Right lobe of liver (tissue), 6 donors: ENCODE data around the gene LPCAT1. TPM values are rescaled to one million over a fixed set of nuclear protein-coding genes. Genes with fewer than 3 reads are reported as not detected.

ENCODE experiments used
- ATAC-seq, 4 donors: fragments of 200-7000 bp; cut with Tn5 transposase; one replicate each; pipeline ENCODE4 v1.9.1; 2020; ENCODE audit warnings: mild to moderate bottlenecking in 4 of 4, moderate library complexity in 4 of 4
- DNase-seq, 3 donors: peaks; one replicate each; pipeline ENCODE4 v3.0.0-alpha.2; 2020
- H3K27ac ChIP-seq, 3 donors: fragments of 200-600 bp; one replicate each; pipeline ENCODE4 v1.8.0; 2022
- H3K27me3 ChIP-seq, 2 donors: fragments of 200-600 bp; one replicate each; pipeline ENCODE4 v1.8.0; 2022
- H3K36me3 ChIP-seq, 4 donors: fragments of 200-600 bp; sonication (generic) in 1 of 4; one replicate each; pipeline versions ENCODE4 v1.5.1 to v1.8.0; 2017 to 2022; ENCODE audit warnings: control low read depth in 1 of 4
- H3K4me1 ChIP-seq, 4 donors: fragments of 200-600 bp; sonication (generic) in 1 of 4; one replicate each; pipeline versions ENCODE4 v1.5.1 to v1.8.0; 2017 to 2022; ENCODE audit warnings: control low read depth in 1 of 4
- H3K4me3 ChIP-seq, 3 donors: fragments of 200-600 bp; one replicate each; pipeline ENCODE4 v1.8.0; 2022
- H3K9me3 ChIP-seq, 4 donors: fragments of 200-600 bp; sonication (generic) in 1 of 4; one replicate each; pipeline versions ENCODE4 v1.5.1 to v1.8.0; 2017 to 2022; ENCODE audit warnings: control low read depth in 1 of 4
- POLR2A ChIP-seq: fragments of 450-650 bp; IDR thresholded peaks from one replicate; pipeline ENCODE4 v1.6.1; 2017; ENCODE audit warnings: antibody characterized with exemption, mild to moderate bottlenecking
- WGBS: methylation state at CpG from one replicate; pipeline ENCODE4 v1.1.6; 2018; ENCODE audit warnings: low coverage, low lambda C conversion rate; ENCODE audit not compliant: insufficient coverage; ENCODE audit errors: missing lambda C conversion rate; 5-methylcytosine and 5-hydroxymethylcytosine counted together
- intact Hi-C, 2 donors: fragments of 100-400 bp; cut with DNase I; formaldehyde crosslinking; loops; one replicate each; pipeline versions ENCODE4 v1.11.2 to v1.14.1; 2022
- total RNA-seq, 6 experiments: library from RNA; depleted of rRNA in 2 of 6; stranded (reverse); fragments of >200 nt in 2 of 6; fragmentation: NEBNext Ultra II Directional in 3 of 6; extraction: Animal tissue kit (Norgen Biotek cat#: 25700) in 3 of 6; gene quantifications; one replicate each; pipeline versions ENCODE4 v1.1.0 to v1.2.4, GENCODE V29; 2016 to 2023
- TF ChIP-seq, protein P1 (sequence below), 4 donors: fragments of 200-600 bp in 3 of 4; fragments of 450-650 bp in 1 of 4; IDR thresholded peaks; one replicate each; pipeline versions ENCODE4 v1.5.1 to v1.8.0; 2016 to 2022; ENCODE audit warnings: antibody characterized with exemption in 4 of 4, mild to moderate bottlenecking in 2 of 4
- donor health status: DM: no; HTN: yes; CAD: no.
- donor health status: DM: no; HTN: no; CAD: no.
- donor health status: DM: no; HTN: no; CAD: no.
- donor health status: DM: no; HTN: yes; CAD: no.
- donor health status: DM: no; HTN: yes; CAD: no.

LPCAT1 gene
- total RNA-seq, 6 experiments from 2014 or later, result 6.9 to 38.6 (median 13.1) TPM

DNA sequence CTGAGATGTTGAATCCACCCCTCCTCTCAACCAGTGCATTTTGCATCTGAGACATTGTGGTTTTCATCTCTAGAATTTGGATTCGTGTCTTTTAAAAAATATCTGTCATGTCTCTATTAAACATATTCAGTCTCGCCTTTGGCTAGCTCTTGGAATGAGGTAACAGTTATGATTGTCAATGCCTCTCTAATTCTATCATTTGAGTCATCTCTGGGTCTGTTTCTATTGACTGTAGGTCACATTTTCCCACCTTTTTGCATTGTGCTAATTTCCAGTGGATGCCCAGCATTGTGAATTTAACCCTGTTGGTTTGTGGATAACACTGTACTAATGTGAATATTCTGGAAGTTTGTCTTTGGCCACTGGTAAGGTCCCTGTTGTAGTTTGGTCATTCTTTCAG, 70.1 kb downstream of the LPCAT1 start:
- no peak for TF ChIP-seq POLR2A
- TF ChIP-seq, protein P1, sequence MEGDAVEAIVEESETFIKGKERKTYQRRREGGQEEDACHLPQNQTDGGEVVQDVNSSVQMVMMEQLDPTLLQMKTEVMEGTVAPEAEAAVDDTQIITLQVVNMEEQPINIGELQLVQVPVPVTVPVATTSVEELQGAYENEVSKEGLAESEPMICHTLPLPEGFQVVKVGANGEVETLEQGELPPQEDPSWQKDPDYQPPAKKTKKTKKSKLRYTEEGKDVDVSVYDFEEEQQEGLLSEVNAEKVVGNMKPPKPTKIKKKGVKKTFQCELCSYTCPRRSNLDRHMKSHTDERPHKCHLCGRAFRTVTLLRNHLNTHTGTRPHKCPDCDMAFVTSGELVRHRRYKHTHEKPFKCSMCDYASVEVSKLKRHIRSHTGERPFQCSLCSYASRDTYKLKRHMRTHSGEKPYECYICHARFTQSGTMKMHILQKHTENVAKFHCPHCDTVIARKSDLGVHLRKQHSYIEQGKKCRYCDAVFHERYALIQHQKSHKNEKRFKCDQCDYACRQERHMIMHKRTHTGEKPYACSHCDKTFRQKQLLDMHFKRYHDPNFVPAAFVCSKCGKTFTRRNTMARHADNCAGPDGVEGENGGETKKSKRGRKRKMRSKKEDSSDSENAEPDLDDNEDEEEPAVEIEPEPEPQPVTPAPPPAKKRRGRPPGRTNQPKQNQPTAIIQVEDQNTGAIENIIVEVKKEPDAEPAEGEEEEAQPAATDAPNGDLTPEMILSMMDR (IDR thresholded peaks at IDR 0.05), result no peak
- H3K36me3 ChIP-seq, result no peaks in the 10 kb centered on the region
- ATAC-seq (no peak), DNase-seq (no peak)
- 38% methylated on average over 1 of the region's 2 CpGs for WGBS
- no peaks in the 10 kb centered on the region for H3K27me3 ChIP-seq
- H3K27ac ChIP-seq, result no peak overlapping the region
- H3K9me3 ChIP-seq, result no peaks in the 10 kb centered on the region
- intact Hi-C loops, result no loop called here
- no peaks in the 10 kb centered on the region for H3K4me1 ChIP-seq
- no peak overlapping the region for H3K4me3 ChIP-seq

DNA sequence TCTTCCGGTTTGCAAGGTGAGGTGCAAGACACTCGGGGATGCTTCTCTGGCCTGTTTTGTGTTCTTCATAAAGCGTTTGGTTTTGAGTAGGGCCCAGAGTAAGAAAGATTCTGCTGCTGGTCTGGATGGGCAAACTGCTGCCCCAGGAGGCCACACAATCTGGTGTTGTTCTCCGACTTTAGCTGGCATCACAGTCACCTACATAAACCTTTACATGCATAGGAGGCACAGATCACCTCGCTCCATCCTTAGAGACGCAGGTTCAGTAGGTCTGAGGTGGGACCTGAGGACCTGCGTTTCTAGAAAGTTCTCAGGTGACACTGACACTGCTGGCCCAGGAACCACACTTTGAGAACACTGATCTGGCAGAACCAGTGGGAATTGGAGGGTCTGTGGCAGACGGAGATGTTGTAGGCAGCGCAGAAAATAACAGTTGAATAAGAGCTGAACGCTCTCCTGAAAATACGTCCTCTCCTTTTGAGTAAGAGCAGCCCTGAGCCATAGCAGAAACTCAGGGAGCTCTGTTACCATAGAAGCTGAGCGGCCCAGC, 74.6 kb downstream of the LPCAT1 start:
- H3K4me3 ChIP-seq, result no peak overlapping the region
- TF ChIP-seq, protein P1 (IDR thresholded peaks at IDR 0.05), result no peak
- TF ChIP-seq POLR2A, result no peak
- H3K27me3 ChIP-seq, result peaks cover 10 to 16% of the 10 kb centered on the region in 2 donors
- H3K4me1 ChIP-seq, result peaks cover 0 to 9% (median 0%) of the 10 kb centered on the region in 4 donors
- no peak for ATAC-seq
- intact Hi-C loops, result no loop called here
- no peaks in the 10 kb centered on the region for H3K36me3 ChIP-seq
- H3K27ac ChIP-seq, result no peak overlapping the region
- WGBS, result 64% methylated on average over 8 of the region's 12 CpGs
- H3K9me3 ChIP-seq, result no peaks in the 10 kb centered on the region
- no peak for DNase-seq

- Histone ChIP-seq H3K27ac (no peak overlapping the region), H3K9me3 (no peaks in the 10 kb centered on the region), H3K36me3 (no peaks in the 10 kb centered on the region), H3K27me3 (peaks cover 10 to 18% of the 10 kb centered on the region in 2 donors), H3K4me3 (no peak overlapping the region), H3K4me1 (peaks cover 0 to 9% (median 0%) of the 10 kb centered on the region in 4 donors)
- 62% methylated on average over 3 of the region's 5 CpGs for WGBS
- ATAC-seq (no peak), DNase-seq (peak in 1 of 3 donors; percentile 27)
- intact Hi-C loops, result no loop called here
- TF ChIP-seq, protein P1 (IDR thresholded peaks at IDR 0.05), result no peak
- no peak for TF ChIP-seq POLR2A
These were observed 75.2 kb downstream of the LPCAT1 start for GRCh38 chr5:1448511-1449011.

DNA sequence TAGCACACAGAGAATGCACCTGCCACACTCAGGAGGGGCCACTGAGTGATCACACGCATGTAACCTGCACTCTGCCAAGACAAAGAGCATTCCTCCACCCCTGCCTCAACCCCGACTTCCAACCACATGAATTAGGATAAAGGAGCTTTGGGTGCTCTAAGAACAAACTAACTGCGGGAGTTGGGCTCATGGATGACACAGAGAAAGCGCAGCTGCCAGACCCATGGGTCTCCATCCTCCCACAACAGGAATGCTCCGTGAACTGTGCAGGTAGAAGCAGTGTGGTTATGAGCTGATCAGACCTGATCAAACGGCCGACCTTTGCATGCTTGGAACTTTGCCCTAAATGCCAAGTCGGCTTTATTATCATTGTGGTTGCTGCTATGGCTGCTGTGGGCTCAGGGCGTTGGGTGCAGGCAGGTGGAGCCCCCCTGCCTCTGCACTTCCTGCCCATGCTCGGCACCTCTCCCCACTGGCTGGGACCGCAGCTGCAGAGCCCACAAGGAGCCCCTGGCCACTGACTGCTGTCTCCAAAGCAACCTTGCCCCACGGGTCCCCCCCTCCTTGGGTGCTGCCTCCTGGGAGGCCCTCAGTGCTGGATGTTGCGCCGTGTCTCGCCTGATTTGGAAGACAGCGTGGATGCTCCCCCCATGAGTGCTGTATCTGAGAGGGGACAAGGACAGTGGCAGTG, 75.9 kb downstream of the LPCAT1 start:
- ATAC-seq (no peak), DNase-seq (peak in 1 of 3 donors; percentile 27)
- no peak overlapping the region for H3K27ac ChIP-seq
- no peaks in the 10 kb centered on the region for H3K9me3 ChIP-seq
- H3K27me3 ChIP-seq, result peaks cover 10 to 25% of the 10 kb centered on the region in 2 donors
- no peaks in the 10 kb centered on the region for H3K36me3 ChIP-seq
- H3K4me1 ChIP-seq, result peaks cover 0 to 9% (median 0%) of the 10 kb centered on the region in 4 donors
- intact Hi-C loops, result no loop called here
- H3K4me3 ChIP-seq, result no peak overlapping the region
- 43% methylated on average over 10 of the region's 16 CpGs for WGBS
- TF ChIP-seq POLR2A, result no peak
- TF ChIP-seq, protein P1 (IDR thresholded peaks at IDR 0.05), result no peak
